Measurements from ENCODE around the gene SIRPA.

GRCh38 chr20:1870323-1870722 lies 24.9 kb upstream of the SIRPA start:
- TF ChIP-seq EZH2 (IDR thresholded peaks at IDR 0.05; ENCODE audit: insufficient read depth, poor library complexity, severe bottlenecking) (no peak), EZH2phosphoT487 (IDR thresholded peaks at IDR 0.05; ENCODE audit: insufficient read depth, low read depth) (no peak)

Measured in GM23248 (cell line).